ENCODE measurements around the gene BBS1.
"Not testable (repeated sequence)": the region's sequence is repeated elsewhere in the genome, so short reads cannot be mapped to it uniquely, and the experiment has no call there.

Gene BBS1

DNA sequence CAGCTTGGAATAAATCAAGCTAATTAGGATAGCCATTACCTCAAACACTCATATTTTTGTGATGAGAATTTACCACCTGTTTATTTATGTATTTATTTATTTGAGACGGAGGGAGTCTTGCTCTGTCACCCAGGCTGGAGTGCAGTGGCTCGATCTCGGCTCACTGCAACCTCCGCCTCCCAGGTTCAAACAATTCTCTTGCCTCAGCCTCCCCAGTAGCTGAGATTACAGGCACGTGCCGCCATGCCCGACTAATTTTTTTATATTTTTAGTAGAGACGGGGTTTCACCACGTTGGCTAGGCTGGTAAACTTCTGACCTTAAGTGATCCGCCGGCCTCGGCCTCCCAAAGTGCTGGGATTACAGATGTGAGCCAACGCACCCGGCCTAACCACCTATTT, 34.5 kb downstream of the BBS1 start:
- Mint-ChIP-seq H3K4me3 (peak overlapping the region; percentile 89 to 94), H3K36me3 (ENCODE audit: insufficient read depth) (peaks cover 13% of the 10 kb centered on the region)

DNA sequence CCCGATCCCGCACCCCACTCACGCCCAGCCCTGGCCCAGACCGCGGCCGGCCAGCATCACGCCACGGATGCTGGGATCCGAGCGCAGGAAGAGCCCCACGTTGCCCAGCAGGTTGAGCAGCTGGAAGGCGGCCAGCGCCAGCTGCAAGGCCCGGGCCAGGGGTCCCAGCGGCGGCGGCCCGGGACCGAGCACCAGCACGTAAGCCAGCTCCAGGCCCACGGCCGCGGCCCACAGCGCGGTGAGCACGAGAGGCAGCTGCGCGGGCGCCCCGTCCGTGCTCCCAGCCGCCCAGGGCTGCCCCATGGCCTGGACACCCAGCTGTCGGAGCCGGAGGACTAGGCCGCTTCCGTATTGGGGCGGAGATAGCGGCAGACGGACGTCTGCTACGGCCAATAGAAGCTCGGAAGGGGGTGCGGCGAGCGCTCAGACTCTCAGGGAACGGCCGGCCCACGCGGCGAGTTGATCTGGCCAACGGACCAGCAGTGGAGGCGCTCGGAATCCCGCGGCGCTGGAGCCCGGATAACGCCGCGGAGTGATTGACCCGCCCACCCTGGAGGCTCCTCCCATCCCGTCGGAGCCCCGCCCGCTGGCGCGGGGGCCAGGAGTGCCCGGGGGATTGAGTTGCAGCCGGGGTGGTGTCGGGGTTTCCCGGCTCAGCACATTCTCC, 35.4 kb downstream of the BBS1 start, which contains the start of gene ZDHHC24:
Gene ZDHHC24 (minus strand): TSS at position 348 of the 667 bp plus-strand sequence. CDS start 45 bp downstream, at position 303.
- H3K4me3 Mint-ChIP-seq, result peak within 1 kb of the TSS; percentile 89 to 94
- no peaks in the 10 kb centered on the region for H3K9me3 Mint-ChIP-seq
- H3K36me3 Mint-ChIP-seq (ENCODE audit: insufficient read depth), result peaks cover 8% of the 10 kb centered on the region
- peak within 1 kb of the TSS; percentile 86 to 93 for H3K27ac Mint-ChIP-seq
- ATAC-seq (replicated peaks), result peak; percentile 79
- H3K27me3 Mint-ChIP-seq, result no peaks in the 10 kb centered on the region
- H3K4me1 Mint-ChIP-seq (ENCODE audit: low read depth in 2 of 2), result peaks cover 35 to 40% of the 10 kb centered on the region in 2 donors
- peak; percentile 83 to 87 (median 86) for DNase-seq

More for the DNA sequence above, 34.5 kb downstream of the BBS1 start:
- DNase-seq; H3K27me3 Mint-ChIP-seq; H3K9me3 Mint-ChIP-seq; ATAC-seq (replicated peaks): not testable (repeated sequence)
- Mint-ChIP-seq H3K27ac (peak overlapping the region; percentile 86 to 93), H3K4me1 (ENCODE audit: low read depth in 2 of 2) (peaks cover 35 to 40% of the 10 kb centered on the region in 2 donors)

DNA sequence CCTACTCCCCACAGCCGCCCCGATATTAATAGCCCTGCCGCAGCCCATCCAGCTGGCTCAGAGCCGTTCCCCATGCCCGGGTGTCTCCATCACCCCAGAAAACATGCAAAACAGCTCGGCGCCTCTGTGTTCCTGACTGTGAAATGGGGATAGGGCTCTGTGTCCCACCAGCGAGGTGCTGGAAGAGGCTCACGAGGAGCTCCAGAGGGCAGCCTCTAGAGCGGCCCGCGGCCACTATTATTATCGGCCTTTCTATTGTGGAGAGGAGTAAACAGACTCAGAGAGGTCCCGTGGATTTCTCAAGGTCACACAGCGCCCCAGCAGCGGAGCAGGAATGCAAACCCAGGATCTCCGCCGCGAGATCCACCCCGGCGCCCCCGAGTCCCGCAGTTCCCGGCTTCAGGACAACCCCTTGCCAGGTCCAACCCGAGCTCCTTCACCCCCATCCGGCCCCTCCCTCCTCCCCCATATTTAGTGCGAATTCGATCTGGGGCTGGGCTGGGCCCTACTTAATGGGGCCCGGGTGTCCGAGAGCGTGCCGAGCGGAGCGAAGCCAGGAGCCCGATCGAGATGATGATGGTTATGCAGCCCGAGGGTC, 36.0 kb downstream of the BBS1 start, which contains the start of gene ACTN3:
Gene ACTN3 (plus strand): TSS at position 536 of the 598 bp plus-strand sequence. CDS start 35 bp downstream, at position 571.
- H3K9me3 Mint-ChIP-seq, result no peaks in the 10 kb centered on the region
- H3K4me3 Mint-ChIP-seq, result peak within 1 kb of the TSS; percentile 89 to 94
- peak within 1 kb of the TSS; percentile 86 to 93 for H3K27ac Mint-ChIP-seq
- no peak for ATAC-seq (replicated peaks)
- peaks cover 33 to 38% of the 10 kb centered on the region in 2 donors for H3K4me1 Mint-ChIP-seq (ENCODE audit: low read depth in 2 of 2)
- no peak for DNase-seq
- H3K36me3 Mint-ChIP-seq (ENCODE audit: insufficient read depth), result peaks cover 3% of the 10 kb centered on the region
- H3K27me3 Mint-ChIP-seq, result no peaks in the 10 kb centered on the region

GRCh38 chr11:66546966-66547661, 36.7 kb downstream of the BBS1 start:
- H3K9me3 Mint-ChIP-seq, result no peaks in the 10 kb centered on the region
- H3K4me1 Mint-ChIP-seq (ENCODE audit: low read depth in 2 of 2), result peaks cover 28 to 31% of the 10 kb centered on the region in 2 donors

DNA sequence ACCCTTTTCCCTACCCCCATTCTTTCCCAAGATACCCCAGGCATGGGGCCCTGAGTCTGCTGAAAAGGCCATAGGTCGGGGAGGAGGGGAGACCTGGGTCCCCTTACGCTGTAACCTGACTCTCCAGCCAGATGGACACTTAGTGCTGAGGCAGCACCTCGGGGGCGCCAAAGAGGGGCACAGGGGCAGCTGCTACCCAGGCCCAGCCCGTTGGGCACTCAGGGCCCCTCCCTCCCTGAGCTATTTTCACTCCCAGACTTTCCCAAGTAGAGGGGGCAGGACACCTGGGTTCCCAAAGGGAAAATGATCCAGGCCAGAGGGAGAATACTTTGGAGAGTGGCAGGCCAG, 37.2 kb downstream of the BBS1 start:
- ATAC-seq (replicated peaks), result no peak
- Mint-ChIP-seq H3K4me1 (ENCODE audit: low read depth in 2 of 2) (peaks cover 23 to 26% of the 10 kb centered on the region in 2 donors), H3K4me3 (peak overlapping the region; percentile 41 to 89), H3K9me3 (no peaks in the 10 kb centered on the region), H3K27me3 (no peaks in the 10 kb centered on the region), H3K36me3 (ENCODE audit: insufficient read depth) (no peaks in the 10 kb centered on the region), H3K27ac (no peak overlapping the region)
- no peak for DNase-seq

More at GRCh38 chr11:66546966-66547661, 36.7 kb downstream of the BBS1 start:
- H3K4me3 Mint-ChIP-seq, result peak overlapping the region; percentile 89 to 94
- no peak for DNase-seq
- peak overlapping the region; percentile 86 to 93 for H3K27ac Mint-ChIP-seq
- no peaks in the 10 kb centered on the region for H3K36me3 Mint-ChIP-seq (ENCODE audit: insufficient read depth)
- H3K27me3 Mint-ChIP-seq, result no peaks in the 10 kb centered on the region
- no peak for ATAC-seq (replicated peaks)

- no peak overlapping the region for H3K27ac Mint-ChIP-seq
- no peaks in the 10 kb centered on the region for H3K27me3 Mint-ChIP-seq
- H3K4me3 Mint-ChIP-seq, result peak overlapping the region; percentile 41 to 89
- DNase-seq (no peak), ATAC-seq (replicated peaks) (no peak)
- H3K9me3 Mint-ChIP-seq, result no peaks in the 10 kb centered on the region
- peaks cover 21 to 24% of the 10 kb centered on the region in 2 donors for H3K4me1 Mint-ChIP-seq (ENCODE audit: low read depth in 2 of 2)
- H3K36me3 Mint-ChIP-seq (ENCODE audit: insufficient read depth), result no peaks in the 10 kb centered on the region
Measured at GRCh38 chr11:66548041-66548440, 37.6 kb downstream of the BBS1 start.

DNA sequence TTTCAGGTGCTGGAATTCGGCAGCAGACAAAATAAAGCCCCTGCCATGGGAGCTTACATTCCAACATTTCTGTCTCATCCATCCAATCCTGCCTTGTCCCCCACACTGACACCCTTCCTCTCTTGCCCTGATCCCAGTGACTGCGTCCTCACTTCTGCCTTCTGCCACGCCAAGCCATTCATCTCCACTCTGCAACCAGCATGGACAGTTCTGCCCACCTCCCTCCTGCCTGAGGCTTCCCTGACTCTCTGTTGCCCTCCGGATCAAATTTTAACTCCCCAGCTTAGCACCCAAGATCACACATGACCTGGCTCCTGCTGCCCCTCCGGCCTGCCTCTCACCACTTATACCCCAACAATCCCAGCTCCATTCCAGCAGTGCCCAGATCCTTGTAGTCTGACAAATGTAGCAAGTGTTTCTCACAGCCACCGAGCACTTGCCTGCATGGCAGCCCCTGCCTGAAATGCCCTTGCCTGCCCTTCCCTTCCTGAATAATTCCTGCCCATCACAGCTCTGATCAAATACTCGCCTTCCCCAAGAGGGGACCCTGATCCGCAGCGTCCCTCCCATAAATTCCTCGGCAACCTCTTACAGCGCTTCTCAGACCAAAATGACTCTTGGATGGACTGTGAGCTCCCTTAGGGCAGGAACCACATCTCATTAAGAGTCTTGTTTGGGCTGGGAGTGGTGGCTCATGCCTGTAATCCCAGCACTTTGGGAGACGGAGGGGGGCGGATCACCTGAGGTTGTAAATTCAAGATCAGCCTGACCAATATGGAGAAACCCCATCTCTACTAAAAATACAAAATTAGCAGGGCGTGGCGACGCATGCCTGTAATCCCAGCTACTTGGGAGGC, 38.6 kb downstream of the BBS1 start:
- Mint-ChIP-seq H3K4me1 (ENCODE audit: low read depth in 2 of 2) (peaks cover 11 to 16% of the 10 kb centered on the region in 2 donors), H3K4me3 (no peak overlapping the region), H3K36me3 (ENCODE audit: insufficient read depth) (no peaks in the 10 kb centered on the region), H3K27ac (peak overlapping the region in 1 of 2 donors; percentile 35), H3K9me3 (no peaks in the 10 kb centered on the region), H3K27me3 (no peaks in the 10 kb centered on the region)
- ATAC-seq (replicated peaks) (no peak), DNase-seq (no peak)

GRCh38 chr11:66549696-66550095, 39.3 kb downstream of the BBS1 start:
- Mint-ChIP-seq H3K27me3 (no peaks in the 10 kb centered on the region), H3K27ac (no peak overlapping the region), H3K4me3 (no peak overlapping the region), H3K36me3 (ENCODE audit: insufficient read depth) (no peaks in the 10 kb centered on the region), H3K9me3 (no peaks in the 10 kb centered on the region), H3K4me1 (ENCODE audit: low read depth in 2 of 2) (peaks cover 6 to 11% of the 10 kb centered on the region in 2 donors)
- no peak for DNase-seq
- ATAC-seq (replicated peaks), result no peak

DNA sequence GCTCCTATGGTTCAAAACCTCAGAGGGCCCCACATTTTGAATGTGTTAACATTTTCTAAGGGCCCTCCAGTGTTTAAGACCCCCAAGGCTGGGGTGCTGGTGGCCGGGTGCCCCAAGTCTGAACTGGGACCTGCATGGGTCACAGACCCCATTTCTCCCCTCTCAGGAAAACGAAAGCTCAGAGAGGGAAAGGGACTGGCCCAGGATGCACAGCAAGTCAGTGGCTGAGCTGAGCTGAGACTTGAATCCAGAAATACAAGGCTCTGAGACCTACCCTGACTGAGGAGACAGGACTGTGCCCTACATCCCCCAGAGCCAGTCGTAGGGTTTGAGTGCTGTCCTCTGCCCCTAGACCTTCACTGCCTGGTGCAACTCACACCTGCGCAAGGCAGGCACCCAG, 40.5 kb downstream of the BBS1 start:
- Mint-ChIP-seq H3K4me1 (ENCODE audit: low read depth in 2 of 2) (peaks cover 3 to 6% of the 10 kb centered on the region in 2 donors), H3K36me3 (ENCODE audit: insufficient read depth) (no peaks in the 10 kb centered on the region), H3K4me3 (no peak overlapping the region), H3K9me3 (no peaks in the 10 kb centered on the region), H3K27me3 (no peaks in the 10 kb centered on the region), H3K27ac (no peak overlapping the region)
- ATAC-seq (replicated peaks) (no peak), DNase-seq (no peak)

DNA sequence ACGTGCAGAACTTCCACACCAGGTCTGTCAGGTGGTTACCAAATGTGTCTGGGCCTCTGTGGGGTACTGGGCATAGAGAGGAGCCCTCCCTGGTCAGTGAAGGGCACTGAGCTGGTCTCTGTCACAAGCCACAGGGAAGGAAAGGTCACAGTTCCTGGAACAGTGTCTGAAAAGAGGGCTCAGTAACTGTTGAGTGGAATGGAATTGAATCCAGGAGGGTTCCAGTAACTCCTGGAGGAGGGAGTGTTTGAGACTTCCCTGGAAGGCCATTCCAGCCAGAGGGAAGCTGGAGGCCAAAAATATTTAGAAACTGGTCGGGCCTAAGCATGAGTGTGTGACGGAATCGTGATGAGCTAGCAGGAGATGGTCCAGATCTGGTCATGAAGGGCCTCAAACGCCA, 44.2 kb downstream of the BBS1 start:
- DNase-seq (no peak), ATAC-seq (replicated peaks) (no peak)
- no peaks in the 10 kb centered on the region for H3K9me3 Mint-ChIP-seq
- no peak overlapping the region for H3K4me3 Mint-ChIP-seq
- H3K36me3 Mint-ChIP-seq (ENCODE audit: insufficient read depth), result peaks cover 4% of the 10 kb centered on the region
- no peaks in the 10 kb centered on the region for H3K4me1 Mint-ChIP-seq (ENCODE audit: low read depth in 2 of 2)
- peaks cover 0 to 7% of the 10 kb centered on the region in 2 donors for H3K27me3 Mint-ChIP-seq
- no peak overlapping the region for H3K27ac Mint-ChIP-seq

DNA sequence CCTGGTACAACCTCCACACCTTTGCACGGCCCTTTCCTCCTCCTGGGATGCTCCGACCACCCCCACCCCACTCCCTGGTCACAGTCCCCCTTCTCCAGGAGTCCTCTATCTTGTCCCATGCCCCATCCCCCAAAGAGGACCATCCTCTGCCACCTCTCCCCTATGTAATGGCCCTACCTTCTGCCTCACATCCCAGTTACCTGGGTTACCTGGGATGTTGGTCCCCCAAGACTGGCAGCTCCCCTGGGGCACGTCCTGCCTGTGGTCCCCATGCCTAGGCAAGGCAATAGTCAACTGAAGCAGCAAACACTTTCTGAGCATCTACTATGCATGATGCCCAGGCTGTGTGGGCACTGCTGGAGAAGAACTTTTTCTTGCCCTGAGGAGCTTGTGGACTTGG, 45.0 kb downstream of the BBS1 start:
- no peaks in the 10 kb centered on the region for H3K9me3 Mint-ChIP-seq
- H3K27me3 Mint-ChIP-seq, result peaks cover 0 to 7% of the 10 kb centered on the region in 2 donors
- H3K27ac Mint-ChIP-seq, result no peak overlapping the region
- ATAC-seq (replicated peaks), result no peak
- no peak for DNase-seq
- peaks cover 4% of the 10 kb centered on the region for H3K36me3 Mint-ChIP-seq (ENCODE audit: insufficient read depth)
- H3K4me3 Mint-ChIP-seq, result no peak overlapping the region
- no peaks in the 10 kb centered on the region for H3K4me1 Mint-ChIP-seq (ENCODE audit: low read depth in 2 of 2)

DNA sequence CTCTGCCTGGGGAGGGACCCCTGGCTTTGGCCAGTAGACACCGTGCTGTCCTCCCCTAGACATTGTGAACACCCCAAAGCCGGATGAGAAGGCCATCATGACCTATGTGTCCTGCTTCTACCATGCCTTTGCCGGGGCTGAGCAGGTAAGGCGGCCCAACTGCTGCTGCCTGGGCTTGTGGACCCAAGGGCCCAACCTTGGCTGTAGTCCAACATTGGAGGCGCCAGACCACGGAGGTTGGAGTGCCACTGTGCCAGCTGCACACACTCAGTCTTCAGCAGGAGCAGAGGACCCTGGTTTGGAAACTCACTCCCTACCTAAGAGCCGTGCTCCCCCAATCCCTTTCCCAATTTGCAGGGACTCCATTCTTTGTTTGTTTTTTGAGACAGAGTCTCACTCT, 45.7 kb downstream of the BBS1 start:
- Mint-ChIP-seq H3K4me3 (no peak overlapping the region), H3K27me3 (peaks cover 0 to 7% of the 10 kb centered on the region in 2 donors), H3K4me1 (ENCODE audit: low read depth in 2 of 2) (no peaks in the 10 kb centered on the region), H3K27ac (no peak overlapping the region), H3K36me3 (ENCODE audit: insufficient read depth) (peaks cover 4% of the 10 kb centered on the region), H3K9me3 (no peaks in the 10 kb centered on the region)
- ATAC-seq (replicated peaks) (no peak), DNase-seq (no peak)

Data from effector memory CD8-positive, alpha-beta T cell (primary cell).